ENCODE results near the gene EFR3B.
"Not testable (repeated sequence)": the region's sequence is repeated elsewhere in the genome, so short reads cannot be mapped to it uniquely, and the experiment has no call there.

The EFR3B gene

GRCh38 chr2:25091265-25091664, 49.4 kb downstream of the EFR3B start:
- H3K4me3 ChIP-seq (ENCODE audit: low read length): no peak overlapping the region
- DNase-seq (ENCODE audit: low read depth, low spot score): no peak

GRCh38 chr2:25098056-25098455, 56.2 kb downstream of the EFR3B start:
- no peak for DNase-seq (ENCODE audit: low read depth, low spot score)

GRCh38 chr2:25098670-25099486, 57.0 kb downstream of the EFR3B start:
- no peak overlapping the region for H3K4me3 ChIP-seq (ENCODE audit: low read length)
- no peak for DNase-seq (ENCODE audit: low read depth, low spot score)

More at GRCh38 chr2:25098056-25098455, 56.2 kb downstream of the EFR3B start:
- no peak overlapping the region for H3K4me3 ChIP-seq (ENCODE audit: low read length)

GRCh38 chr2:25102352-25102751, 60.5 kb downstream of the EFR3B start:
- H3K4me3 ChIP-seq (ENCODE audit: low read length); DNase-seq (ENCODE audit: low read depth, low spot score): not testable (repeated sequence)

- no peak for DNase-seq (ENCODE audit: low read depth, low spot score)
- no peak overlapping the region for H3K4me3 ChIP-seq (ENCODE audit: low read length)
These were observed 61.5 kb downstream of the EFR3B start for GRCh38 chr2:25103287-25103871.

GRCh38 chr2:25104736-25105135, 62.9 kb downstream of the EFR3B start:
- no peak overlapping the region for H3K4me3 ChIP-seq (ENCODE audit: low read length)
- DNase-seq (ENCODE audit: low read depth, low spot score): no peak

- no peak overlapping the region for H3K4me3 ChIP-seq (ENCODE audit: low read length)
- no peak for DNase-seq (ENCODE audit: low read depth, low spot score)
These were observed 63.6 kb downstream of the EFR3B start for GRCh38 chr2:25105336-25106085.

- DNase-seq (ENCODE audit: low read depth, low spot score): no peak
These were observed 67.9 kb downstream of the EFR3B start for GRCh38 chr2:25109822-25110221.

GRCh38 chr2:25112113-25112512, 70.2 kb downstream of the EFR3B start:
- no peak for DNase-seq (ENCODE audit: low read depth, low spot score)
- no peak overlapping the region for H3K4me3 ChIP-seq (ENCODE audit: low read length)

More at GRCh38 chr2:25109822-25110221, 67.9 kb downstream of the EFR3B start:
- H3K4me3 ChIP-seq (ENCODE audit: low read length): no peak overlapping the region

- no peak for DNase-seq (ENCODE audit: low read depth, low spot score)
These were observed 73.5 kb downstream of the EFR3B start for GRCh38 chr2:25115249-25115883.

GRCh38 chr2:25115902-25116301, 74.0 kb downstream of the EFR3B start:
- no peak overlapping the region for H3K4me3 ChIP-seq (ENCODE audit: low read length)
- DNase-seq (ENCODE audit: low read depth, low spot score): no peak

More at GRCh38 chr2:25115249-25115883, 73.5 kb downstream of the EFR3B start:
- no peak overlapping the region for H3K4me3 ChIP-seq (ENCODE audit: low read length)

- DNase-seq (ENCODE audit: low read depth, low spot score): no peak
- no peak overlapping the region for H3K4me3 ChIP-seq (ENCODE audit: low read length)
These were observed 75.1 kb downstream of the EFR3B start for GRCh38 chr2:25116956-25117355.

- DNase-seq (ENCODE audit: low read depth, low spot score): no peak
- H3K4me3 ChIP-seq (ENCODE audit: low read length): no peak overlapping the region
These were observed 77.4 kb downstream of the EFR3B start for GRCh38 chr2:25119263-25119662.

- DNase-seq (ENCODE audit: low read depth, low spot score): no peak
- no peak overlapping the region for H3K4me3 ChIP-seq (ENCODE audit: low read length)
These were observed 80.5 kb downstream of the EFR3B start for GRCh38 chr2:25122367-25122766.

GRCh38 chr2:25123682-25124081, 81.8 kb downstream of the EFR3B start:
- no peak for DNase-seq (ENCODE audit: low read depth, low spot score)
- H3K4me3 ChIP-seq (ENCODE audit: low read length): no peak overlapping the region

GRCh38 chr2:25125189-25125588, 83.3 kb downstream of the EFR3B start:
- no peak overlapping the region for H3K4me3 ChIP-seq (ENCODE audit: low read length)
- no peak for DNase-seq (ENCODE audit: low read depth, low spot score)

GRCh38 chr2:25125976-25126375, 84.1 kb downstream of the EFR3B start:
- H3K4me3 ChIP-seq (ENCODE audit: low read length): no peak overlapping the region
- no peak for DNase-seq (ENCODE audit: low read depth, low spot score)

- DNase-seq (ENCODE audit: low read depth, low spot score); H3K4me3 ChIP-seq (ENCODE audit: low read length): not testable (repeated sequence)
These were observed 85.2 kb downstream of the EFR3B start for GRCh38 chr2:25127071-25127470.

GRCh38 chr2:25127646-25128045, 85.8 kb downstream of the EFR3B start:
- no peak overlapping the region for H3K4me3 ChIP-seq (ENCODE audit: low read length)
- DNase-seq (ENCODE audit: low read depth, low spot score): no peak
